Neural crest cell (in vitro differentiated cells): Measurements from ENCODE around the gene PODXL. TPM values are rescaled to one million over a fixed set of nuclear protein-coding genes. Genes with fewer than 3 reads are reported as not detected.

Source experiments
- DNase-seq: peaks from one replicate; pipeline ENCODE4 v3.0.0; 2021; ENCODE audit warnings: low read depth, mixed read lengths, low spot score
- H3K27ac Mint-ChIP-seq: one replicate; pipeline ENCODE4 v1.8.0; 2021; ENCODE audit warnings: mild to moderate bottlenecking, mixed read lengths; ENCODE audit not compliant: unreplicated experiment
- H3K27me3 Mint-ChIP-seq: 2 replicates; pipeline ENCODE4 v1.8.0; 2021; ENCODE audit warnings: low read depth, mild to moderate bottlenecking, mixed read lengths
- H3K36me3 Mint-ChIP-seq: 2 replicates; pipeline ENCODE4 v1.8.0; 2021; ENCODE audit warnings: low read depth, mild to moderate bottlenecking, mixed read lengths
- H3K4me1 Mint-ChIP-seq: 2 replicates; pipeline ENCODE4 v1.8.0; 2021; ENCODE audit warnings: mixed read lengths
- H3K4me3 Mint-ChIP-seq: one replicate; pipeline ENCODE4 v1.8.0; 2021; ENCODE audit warnings: mild to moderate bottlenecking, mixed read lengths
- H3K9me3 Mint-ChIP-seq: 2 replicates; pipeline ENCODE4 v1.8.0; 2021; ENCODE audit warnings: mixed read lengths
- CTCF ChIP-seq: fragments of 200-600 bp; sonication (generic); conservative IDR thresholded peaks from 2 replicates; pipeline ENCODE4 v1.5.0; 2021; ENCODE audit warnings: antibody characterized with exemption, mild to moderate bottlenecking
- long read RNA-seq: library from polyadenylated mRNA; unstranded; transcript quantifications from one replicate; pipeline ENCODE4 v2.0.0, GENCODE V29; 2020
- total RNA-seq: library from RNA; stranded (reverse); gene quantifications from 2 replicates; pipeline ENCODE4 v1.2.1, GENCODE V29; 2021

PODXL gene
- total RNA-seq, result 21.4 and 22.5 TPM in 2 replicates
- long read RNA-seq, partial matches to known transcripts, result 1 of 13 reads
- long read RNA-seq, other reads (novel, unspliced or antisense), result 12 of 13 reads

GRCh38 chr7:131556053-131556908, at the start of gene PODXL:
PODXL (minus strand) TSS chr7:131556628; CDS start chr7:131556359, 269 bp downstream.
- H3K9me3 Mint-ChIP-seq, result no peaks in the 10 kb centered on the region
- peaks cover 84% of the 10 kb centered on the region for H3K27me3 Mint-ChIP-seq
- TF ChIP-seq CTCF, result no peak
- H3K27ac Mint-ChIP-seq, result no peak within 1 kb of the TSS
- DNase-seq, result peak; percentile 55
- no peaks in the 10 kb centered on the region for H3K36me3 Mint-ChIP-seq
- peaks cover 29% of the 10 kb centered on the region for H3K4me1 Mint-ChIP-seq
- H3K4me3 Mint-ChIP-seq, result peak within 1 kb of the TSS; percentile 87

DNA sequence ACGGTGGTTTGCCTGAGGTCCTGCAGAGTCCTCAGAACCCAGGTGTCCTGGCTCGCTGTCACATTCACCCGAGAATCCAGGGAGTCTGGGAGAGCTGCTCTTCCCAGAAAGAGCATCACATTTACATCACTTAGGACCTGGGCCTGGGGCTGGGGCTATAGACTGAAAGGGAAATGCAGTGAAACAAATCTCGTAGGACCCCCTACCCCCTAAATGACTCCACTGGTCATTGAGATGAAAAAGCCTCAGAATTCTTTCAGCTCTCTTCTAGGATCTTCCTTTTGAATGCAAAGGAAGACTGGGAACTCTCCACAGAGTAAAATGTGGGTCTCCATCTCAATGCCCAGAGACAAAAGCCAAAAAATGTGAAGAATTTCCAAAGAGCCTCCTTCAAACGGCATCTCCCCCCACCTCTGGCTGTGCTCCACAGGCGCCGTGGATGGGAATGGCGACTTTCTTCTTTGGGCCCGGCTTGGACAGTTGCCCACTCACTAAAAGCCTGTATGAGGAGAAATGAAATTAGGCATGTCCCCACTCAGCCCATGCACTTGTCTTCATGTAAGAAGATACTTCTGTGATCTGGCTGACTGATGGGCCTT, 49.0 kb upstream of the PODXL start:
- no peak for DNase-seq
- Mint-ChIP-seq H3K9me3 (no peaks in the 10 kb centered on the region), H3K4me1 (peaks cover 63% of the 10 kb centered on the region), H3K27ac (peak overlapping the region; percentile 91), H3K36me3 (no peaks in the 10 kb centered on the region), H3K27me3 (peaks cover 88% of the 10 kb centered on the region), H3K4me3 (no peak overlapping the region)
- TF ChIP-seq CTCF, result no peak

GRCh38 chr7:131604841-131605279, 48.4 kb upstream of the PODXL start:
- TF ChIP-seq CTCF, result no peak
- no peaks in the 10 kb centered on the region for H3K36me3 Mint-ChIP-seq
- no peak overlapping the region for H3K4me3 Mint-ChIP-seq
- H3K27ac Mint-ChIP-seq, result peak overlapping the region; percentile 91
- no peaks in the 10 kb centered on the region for H3K9me3 Mint-ChIP-seq
- peaks cover 88% of the 10 kb centered on the region for H3K27me3 Mint-ChIP-seq
- H3K4me1 Mint-ChIP-seq, result peaks cover 67% of the 10 kb centered on the region
- DNase-seq, result no peak

DNA sequence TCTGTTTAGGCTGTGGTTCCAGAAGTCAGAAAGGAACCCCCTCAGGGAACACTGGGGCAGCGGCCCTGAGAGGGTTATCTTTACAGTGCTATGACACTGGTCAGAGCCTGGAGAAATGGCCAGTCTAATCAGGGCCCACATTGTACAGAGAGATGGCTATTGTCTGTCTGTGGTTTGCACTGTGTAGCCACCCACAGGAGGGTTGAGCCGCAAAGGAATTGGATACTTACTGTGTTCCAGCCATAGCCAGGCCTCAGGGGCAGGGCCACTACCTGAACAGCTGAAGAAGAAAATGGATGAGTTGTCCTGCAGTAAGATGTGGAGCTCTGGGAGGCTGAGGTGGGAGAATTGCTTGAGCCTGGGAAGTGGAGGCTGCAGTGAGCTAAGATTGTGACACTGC, 47.5 kb upstream of the PODXL start:
- H3K27ac Mint-ChIP-seq, result no peak overlapping the region
- H3K27me3 Mint-ChIP-seq, result peaks cover 85% of the 10 kb centered on the region
- DNase-seq, result no peak
- no peaks in the 10 kb centered on the region for H3K9me3 Mint-ChIP-seq
- no peaks in the 10 kb centered on the region for H3K36me3 Mint-ChIP-seq
- no peak overlapping the region for H3K4me3 Mint-ChIP-seq
- peaks cover 67% of the 10 kb centered on the region for H3K4me1 Mint-ChIP-seq
- no peak for TF ChIP-seq CTCF

- DNase-seq, result no peak
- peaks cover 67% of the 10 kb centered on the region for H3K4me1 Mint-ChIP-seq
- peaks cover 91% of the 10 kb centered on the region for H3K27me3 Mint-ChIP-seq
- H3K4me3 Mint-ChIP-seq, result no peak overlapping the region
- TF ChIP-seq CTCF, result no peak
- no peaks in the 10 kb centered on the region for H3K9me3 Mint-ChIP-seq
- H3K27ac Mint-ChIP-seq, result peak overlapping the region; percentile 4
- no peaks in the 10 kb centered on the region for H3K36me3 Mint-ChIP-seq
Observed at GRCh38 chr7:131602994-131603372, 46.6 kb upstream of the PODXL start.
